Dedifferentiated amniotic fluid mesenchymal stem cell (primary cell): ENCODE measurements around the gene C19orf33.

ENCODE experiments used
- DNase-seq: peaks from one replicate; pipeline ENCODE4 v3.0.0-alpha.2; 2016; ENCODE audit errors: extremely low spot score

Gene C19orf33

GRCh38 chr19:38308926-38309614 is 5.0 kb downstream of the C19orf33 start:
- no peak for DNase-seq

- no peak for DNase-seq
Observed at GRCh38 chr19:38309615-38310278, 5.7 kb downstream of the C19orf33 start.

- DNase-seq, result no peak
Observed at GRCh38 chr19:38310279-38310670, 6.2 kb downstream of the C19orf33 start.

DNA sequence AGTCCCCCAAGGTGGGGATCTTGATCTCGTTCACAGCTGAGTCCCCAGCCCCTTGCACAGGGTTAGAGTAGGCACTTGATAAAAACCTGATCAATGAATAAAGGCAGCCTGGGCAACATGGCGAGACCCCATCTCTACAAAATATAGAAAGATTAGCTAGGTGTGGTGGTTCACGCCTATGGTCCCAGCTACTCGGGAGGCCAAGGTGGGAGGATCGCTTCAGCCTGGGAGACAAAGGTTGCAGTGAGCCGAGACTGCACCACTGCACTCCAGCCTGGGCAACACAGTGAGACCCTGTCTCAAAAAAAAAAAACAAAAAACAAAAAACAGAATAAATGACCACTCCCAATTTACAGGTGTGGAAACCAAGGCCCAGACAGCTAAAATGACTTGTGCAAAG is 6.9 kb downstream of the C19orf33 start:
- DNase-seq, result no peak

GRCh38 chr19:38315657-38316476 is 11.8 kb downstream of the C19orf33 start, which contains the start of gene YIF1B:
TSS of gene YIF1B (minus strand) at chr19:38315947. CDS start at chr19:38315917, 30 bp downstream.
- DNase-seq, result peak; percentile 97

DNA sequence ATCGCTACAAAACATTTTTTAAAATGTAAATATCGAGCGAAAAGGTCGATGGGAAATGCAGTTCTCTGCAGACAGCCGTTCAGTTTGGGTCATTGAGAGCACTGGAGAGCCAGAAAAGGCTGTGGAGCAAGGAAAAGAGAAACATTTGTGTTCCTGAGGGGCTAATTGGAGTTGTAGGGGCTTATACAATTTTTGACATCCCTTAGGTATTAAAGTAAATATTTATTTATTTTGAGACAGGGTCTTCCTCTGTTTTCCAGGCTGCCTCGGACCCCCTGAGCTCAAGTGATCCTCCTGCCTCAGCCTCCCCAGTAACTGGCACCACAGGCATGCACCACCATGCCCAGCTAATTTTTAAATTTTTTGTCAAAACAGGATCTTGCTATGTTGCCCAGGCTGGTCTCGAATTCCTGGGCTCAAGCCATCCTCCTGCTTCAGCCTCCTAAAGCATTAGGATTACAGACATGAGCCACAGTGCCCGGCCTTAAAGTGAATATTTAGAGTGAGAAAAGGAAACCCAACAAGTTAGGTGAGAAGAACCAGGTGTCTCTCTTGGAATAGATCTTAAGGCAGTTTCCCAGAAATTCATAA is 12.5 kb downstream of the C19orf33 start:
- no peak for DNase-seq

- DNase-seq, result no peak
Observed at GRCh38 chr19:38317104-38317612, 13.1 kb downstream of the C19orf33 start.

DNA sequence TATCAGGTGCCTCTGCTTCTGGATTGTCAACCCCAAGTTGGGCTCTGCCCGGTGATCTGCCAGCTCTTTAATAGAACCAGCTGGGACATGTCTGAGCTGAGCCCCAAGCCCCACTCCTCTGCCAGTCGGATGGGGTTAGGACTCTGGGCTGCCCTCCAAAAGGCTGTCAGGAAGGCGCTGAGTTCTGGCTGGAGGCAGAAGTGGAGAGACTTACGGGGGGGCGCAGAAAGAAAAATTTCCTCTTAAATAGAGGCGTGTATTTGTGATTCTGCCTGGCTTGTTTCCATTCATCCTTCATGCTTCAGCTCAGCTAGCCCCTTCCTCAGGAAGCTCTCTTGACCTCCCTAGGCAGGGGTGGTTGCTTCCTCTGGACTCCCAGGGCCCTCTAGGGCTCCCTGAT is 14.6 kb downstream of the C19orf33 start:
- DNase-seq, result no peak

DNA sequence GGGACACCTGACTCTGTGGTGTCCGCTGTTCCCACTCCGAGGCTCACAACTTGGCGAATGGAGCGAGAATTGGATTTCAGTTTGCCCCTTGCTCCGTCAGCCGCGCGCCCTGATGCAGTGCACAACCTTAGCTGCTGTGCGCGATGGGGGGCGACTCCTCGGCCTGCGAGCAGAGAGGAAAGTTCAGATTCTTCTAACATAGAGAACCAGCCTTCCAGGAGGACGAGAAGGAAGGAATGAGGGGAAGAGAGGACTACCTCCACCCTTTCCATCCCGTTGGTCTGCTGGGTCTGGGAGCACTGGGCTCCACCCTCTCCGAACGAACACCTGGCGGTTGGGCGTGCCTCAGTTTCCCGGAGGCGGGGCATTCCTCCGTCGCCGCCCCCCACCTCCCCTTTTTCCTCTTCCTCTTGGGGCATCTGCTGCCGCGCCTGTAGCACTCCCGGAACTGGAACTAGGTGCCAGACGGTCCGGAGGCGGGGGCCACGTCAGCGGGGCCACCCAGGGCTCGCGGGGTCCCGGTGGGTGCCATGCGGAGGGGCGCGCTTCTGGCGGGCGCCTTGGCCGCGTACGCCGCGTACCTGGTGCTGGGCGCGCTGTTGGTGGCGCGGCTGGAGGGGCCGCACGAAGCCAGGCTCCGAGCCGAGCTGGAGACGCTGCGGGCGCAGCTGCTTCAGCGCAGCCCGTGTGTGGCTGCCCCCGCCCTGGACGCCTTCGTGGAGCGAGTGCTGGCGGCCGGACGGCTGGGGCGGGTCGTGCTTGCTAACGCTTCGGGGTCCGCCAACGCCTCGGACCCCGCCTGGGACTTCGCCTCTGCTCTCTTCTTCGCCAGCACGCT is 15.6 kb downstream of the C19orf33 start, which contains the start of gene KCNK6:
KCNK6 (plus strand) TSS at position 425 of the 838 bp plus-strand sequence; CDS start at position 531, 106 bp downstream.
- no peak for DNase-seq

DNA sequence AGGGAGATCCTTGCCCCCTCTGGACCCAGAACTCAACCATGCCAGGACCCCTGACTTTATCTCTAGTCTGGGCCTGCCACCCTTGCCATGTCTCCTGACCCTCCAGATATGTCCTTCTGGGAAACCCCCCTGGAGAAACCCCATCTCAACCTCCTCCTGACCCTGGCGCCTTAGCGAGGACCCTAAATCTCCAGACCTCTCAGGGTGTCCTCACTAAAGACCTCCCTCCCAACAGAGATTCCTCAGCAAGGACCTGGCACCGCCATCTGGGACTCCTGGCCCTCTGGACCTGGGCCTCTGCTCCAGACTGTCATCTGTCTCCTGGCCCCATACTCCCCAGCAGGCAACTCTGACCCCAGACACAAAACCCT is 16.9 kb downstream of the C19orf33 start:
- DNase-seq, result no peak

- DNase-seq, result no peak
Observed at GRCh38 chr19:38321646-38322196, 17.7 kb downstream of the C19orf33 start.

GRCh38 chr19:38323291-38323690 is 19.2 kb downstream of the C19orf33 start:
- no peak for DNase-seq

GRCh38 chr19:38324431-38324830 is 20.4 kb downstream of the C19orf33 start:
- DNase-seq, result no peak

GRCh38 chr19:38326591-38326990 is 22.5 kb downstream of the C19orf33 start:
- no peak for DNase-seq

GRCh38 chr19:38329651-38330050 is 25.6 kb downstream of the C19orf33 start:
- no peak for DNase-seq

- DNase-seq, result no peak
Observed at GRCh38 chr19:38331728-38332127, 27.7 kb downstream of the C19orf33 start.

GRCh38 chr19:38333245-38333644 is 29.2 kb downstream of the C19orf33 start:
- DNase-seq, result no peak

GRCh38 chr19:38335949-38336637 is 32.0 kb downstream of the C19orf33 start:
- peak; percentile 94 for DNase-seq

GRCh38 chr19:38336638-38337359 is 32.7 kb downstream of the C19orf33 start:
- DNase-seq, result peak; percentile 86

- DNase-seq, result no peak
Observed at GRCh38 chr19:38337360-38337653, 33.3 kb downstream of the C19orf33 start.
